H1 (cell line): ENCODE data around the gene QRICH1. TPM values are rescaled to one million over a fixed set of nuclear protein-coding genes. Genes with fewer than 3 reads are reported as not detected.
A peak's percentile ranks its signal among the peaks of the same experiment; 100 is the strongest.

Source experiments
- CTCF ChIA-PET: fragments of 300-600 bp; sonication (Branson Sonifier 250); formaldehyde crosslinking; loops from one replicate; lab custom pipeline; 2021; ENCODE audit not compliant: partially characterized antibody; lab: Charles Lee
- POLR2A ChIA-PET: fragments of 300-600 bp; sonication (Branson Sonifier 250); formaldehyde crosslinking; loops from one replicate; lab custom pipeline; 2021; ENCODE audit warnings: inconsistent platforms; ENCODE audit not compliant: partially characterized antibody; lab: Charles Lee
- DNase-seq, 2 experiments: peaks; one replicate each; pipeline versions ENCODE4 v3.0.0 to v3.0.0-alpha.2; 2010 to 2022; ENCODE audit warnings: low spot score in 2 of 2, low read depth in 1 of 2, mixed read lengths in 1 of 2
- FAIRE-seq: peaks from 2 replicates; lab custom pipeline; 2011; peaks lifted over from hg19 to GRCh38; lab: Jason Lieb, UNC
- H2AFZ ChIP-seq: 2 replicates; pipeline ENCODE4 v1.8.1; 2012; ENCODE audit warnings: low read length, inconsistent platforms
- H2AK5ac ChIP-seq: 2 replicates; pipeline ENCODE4 v1.6.1; 2013; ENCODE audit warnings: low read depth, low read length
- H2BK120ac ChIP-seq: replicated peaks from 2 replicates; pipeline ENCODE3; 2013; ENCODE audit warnings: low read depth, low read length, inconsistent platforms
- H2BK12ac ChIP-seq: 2 replicates; pipeline ENCODE4 v1.6.1; 2013; ENCODE audit warnings: low read depth, low read length
- H2BK15ac ChIP-seq: 2 replicates; pipeline ENCODE4 v1.6.1; 2013; ENCODE audit warnings: low read length
- H2BK20ac ChIP-seq: 2 replicates; pipeline ENCODE4 v1.6.1; 2013; ENCODE audit warnings: low read length
- H2BK5ac ChIP-seq: 2 replicates; pipeline ENCODE4 v1.6.1; 2013; ENCODE audit warnings: low read depth, low read length
- H3K14ac ChIP-seq: 2 replicates; pipeline ENCODE4 v1.6.1; 2013; ENCODE audit warnings: inconsistent platforms; ENCODE audit not compliant: insufficient read length
- H3K18ac ChIP-seq: 2 replicates; pipeline ENCODE4 v1.6.1; 2013; ENCODE audit warnings: low read length; ENCODE audit errors: extremely low read depth
- H3K23ac ChIP-seq: 2 replicates; pipeline ENCODE4 v1.6.1; 2013; ENCODE audit warnings: inconsistent platforms; ENCODE audit not compliant: insufficient read length
- H3K23me2 ChIP-seq: 2 replicates; pipeline ENCODE4 v1.6.1; 2013; ENCODE audit warnings: low read depth, low read length
- H3K27ac ChIP-seq: 2 replicates; pipeline ENCODE4 v1.6.1; 2011; ENCODE audit warnings: low read depth, low read length, inconsistent platforms
- H3K27me3 ChIP-seq, 4 experiments: replicated peaks in 1 of 4; 1 replicate in 1 of 4; 2 replicates in 3 of 4; pipeline versions ENCODE4 v1.6.1 to v1.8.1; 2011 to 2013; ENCODE audit warnings: low read length in 3 of 4, mild to moderate bottlenecking in 3 of 4, inconsistent platforms in 2 of 4, mixed read lengths in 2 of 4, moderate library complexity in 1 of 4; ENCODE audit not compliant: control insufficient read depth in 3 of 4, insufficient read depth in 3 of 4; ENCODE audit errors: extremely low read depth in 1 of 4
- H3K36me3 ChIP-seq, 4 experiments: 2 replicates each; pipeline versions ENCODE4 v1.6.1 to v1.8.1; 2011 to 2013; ENCODE audit warnings: mild to moderate bottlenecking in 4 of 4, low read length in 3 of 4, moderate library complexity in 2 of 4, control low read depth in 1 of 4, inconsistent platforms in 1 of 4; ENCODE audit not compliant: insufficient read depth in 4 of 4, control insufficient read depth in 2 of 4
- H3K4ac ChIP-seq: replicated peaks from 2 replicates; pipeline ENCODE3; 2013; ENCODE audit warnings: low read length, low read depth, mixed read lengths, inconsistent platforms; ENCODE audit not compliant: insufficient read length
- H3K4me1 ChIP-seq, 4 experiments: replicated peaks in 1 of 4; 1 replicate in 1 of 4; 2 replicates in 3 of 4; pipeline versions ENCODE4 v1.6.1 to v1.8.1; 2011 to 2013; ENCODE audit warnings: low read length in 3 of 4, inconsistent platforms in 2 of 4, mixed read lengths in 1 of 4; ENCODE audit not compliant: insufficient read depth in 4 of 4, control insufficient read depth in 3 of 4
- H3K4me2 ChIP-seq, 2 experiments: 2 replicates each; pipeline versions ENCODE4 v1.6.1 to v1.8.1; 2011 to 2013; ENCODE audit warnings: low read depth in 2 of 2, low read length in 2 of 2, control low read depth in 1 of 2, inconsistent platforms in 1 of 2, mild to moderate bottlenecking in 1 of 2; ENCODE audit not compliant: insufficient read depth in 1 of 2
- H3K4me3 ChIP-seq, 4 experiments: fragments of 200-600, 300-600 bp in 1 of 4; sonication (generic), shearing (Covaris generic), sonication (Bioruptor Twin) in 1 of 4; 2 replicates each; pipeline versions ENCODE4 v1.5.1 to v1.8.1; 2011 to 2016; ENCODE audit warnings: low read length in 4 of 4, low read depth in 3 of 4, control low read depth in 2 of 4, inconsistent platforms in 2 of 4, mild to moderate bottlenecking in 2 of 4, mixed read lengths in 1 of 4, moderate library complexity in 1 of 4; ENCODE audit not compliant: insufficient read depth in 2 of 4; ENCODE audit errors: extremely low read depth in 1 of 4
- H3K56ac ChIP-seq: replicated peaks from 2 replicates; pipeline ENCODE3; 2013; ENCODE audit warnings: low read depth, mild to moderate bottlenecking, mixed read lengths, low read length, inconsistent platforms; ENCODE audit not compliant: insufficient read length
- H3K79me1 ChIP-seq: 2 replicates; pipeline ENCODE4 v1.6.1; 2013; ENCODE audit warnings: low read depth, low read length, control low read depth
- H3K79me2 ChIP-seq, 2 experiments: 2 replicates each; pipeline versions ENCODE4 v1.6.1 to v1.8.1; 2012 to 2013; ENCODE audit warnings: low read length in 2 of 2, mild to moderate bottlenecking in 2 of 2, inconsistent platforms in 1 of 2; ENCODE audit not compliant: insufficient read depth in 2 of 2, control insufficient read depth in 1 of 2
- H3K9ac ChIP-seq, 4 experiments: replicated peaks in 1 of 4; 1 replicate in 1 of 4; 2 replicates in 3 of 4; pipeline versions ENCODE4 v1.6.1 to v1.8.1; 2011 to 2013; ENCODE audit warnings: low read depth in 3 of 4, low read length in 3 of 4, control low read depth in 2 of 4, mild to moderate bottlenecking in 2 of 4, moderate library complexity in 2 of 4, inconsistent platforms in 1 of 4; ENCODE audit errors: extremely low read depth in 1 of 4
- H3K9me3 ChIP-seq, 2 experiments: 2 replicates each; pipeline versions ENCODE4 v1.6.1 to v1.8.1; 2012 to 2013; ENCODE audit warnings: mild to moderate bottlenecking in 2 of 2, moderate library complexity in 2 of 2, control low read depth in 1 of 2, inconsistent platforms in 1 of 2, low read depth in 1 of 2, low read length in 1 of 2, mixed read lengths in 1 of 2; ENCODE audit not compliant: insufficient read depth in 2 of 2
- H4K20me1 ChIP-seq, 2 experiments: replicated peaks in 1 of 2; 2 replicates each; pipeline versions ENCODE3 to v1.8.1; 2011 to 2013; ENCODE audit warnings: inconsistent platforms in 2 of 2, low read length in 2 of 2, mild to moderate bottlenecking in 1 of 2; ENCODE audit not compliant: insufficient read depth in 2 of 2, control insufficient read depth in 1 of 2
- H4K5ac ChIP-seq: 2 replicates; pipeline ENCODE4 v1.6.1; 2013; ENCODE audit warnings: low read length, low read depth, mixed read lengths, inconsistent platforms; ENCODE audit not compliant: insufficient read length
- H4K8ac ChIP-seq: 2 replicates; pipeline ENCODE4 v1.8.0; 2013; ENCODE audit warnings: mild to moderate bottlenecking, moderate library complexity, low read length, inconsistent platforms; ENCODE audit not compliant: insufficient read depth; ENCODE audit errors: extremely low read depth
- H4K91ac ChIP-seq: replicated peaks from 2 replicates; pipeline ENCODE3; 2013; ENCODE audit warnings: low read length, mixed read lengths, inconsistent platforms; ENCODE audit not compliant: insufficient read length
- ASH2L ChIP-seq: fragments of 200-600, 300-600 bp; sonication (generic); IDR thresholded peaks from one replicate; pipeline ENCODE4 v1.7.1; 2017; ENCODE audit warnings: low read length
- BRCA1 ChIP-seq: IDR thresholded peaks from 2 replicates; pipeline ENCODE4 v1.6.1; 2012; ENCODE audit warnings: low read depth, low read length, improper control_type of control experiment
- CEBPB ChIP-seq: IDR thresholded peaks from 2 replicates; pipeline ENCODE4 v1.6.1; 2012; ENCODE audit warnings: low read depth, low read length
- CREB1 ChIP-seq: IDR thresholded peaks from 2 replicates; pipeline ENCODE4 v1.6.1; 2012; ENCODE audit warnings: inconsistent platforms
- SIN3A ChIP-seq, 2 experiments: IDR thresholded peaks in 1 of 2; conservative IDR thresholded peaks in 1 of 2; 2 replicates each; pipeline ENCODE4 v1.6.1; 2011 to 2012; ENCODE audit warnings: low read length in 2 of 2, improper control_type of control experiment in 1 of 2, low read depth in 1 of 2, mild to moderate bottlenecking in 1 of 2
- TBP ChIP-seq: IDR thresholded peaks from 2 replicates; pipeline ENCODE4 v1.6.1; 2011; ENCODE audit warnings: low read depth, low read length, improper control_type of control experiment
- WGBS, 2 experiments: shearing (Covaris generic) in 1 of 2; methylation state at CpG; one replicate each; pipeline versions ENCODE4 v1.1.6 to v1.1.7; 2013 to 2015; ENCODE audit warnings: low lambda C conversion rate in 2 of 2, mixed read lengths in 2 of 2, inconsistent platforms in 1 of 2, low coverage in 1 of 2, missing lambda C conversion rate in 1 of 2; ENCODE audit not compliant: insufficient replicate concordance in 2 of 2, insufficient coverage in 1 of 2, insufficient read length in 1 of 2; ENCODE audit errors: extremely low coverage in 1 of 2, missing lambda C conversion rate in 1 of 2; 5-methylcytosine and 5-hydroxymethylcytosine counted together
- polyA plus RNA-seq, 7 experiments: library from polyadenylated mRNA; depleted of rRNA in 3 of 7; stranded (reverse) in 5 of 7; unstranded in 2 of 7; fragments of >200 nt in 5 of 7; fragments of 200-250 nt in 2 of 7; gene quantifications; 1 replicate in 5 of 7; 2 replicates in 1 of 7; 4 replicates in 1 of 7; pipeline versions ENCODE4 v1.2.1 to v1.2.3, GENCODE V29; 2011 to 2013; ENCODE audit warnings: missing spikeins in 2 of 7, mixed read lengths in 2 of 7
- total RNA-seq: library from RNA; stranded (reverse); fragmentation: NEBNext Ultra II Directional; extraction: Animal tissue kit (Norgen Biotek cat#: 25700); gene quantifications from 2 replicates; pipeline ENCODE4 v1.2.1, GENCODE V29; 2021

The QRICH1 gene
- total and polyA plus RNA-seq, 2 of the 8 experiments (the other 6 are each of a cell fraction or from before 2014, with no cell fraction given), result 128 to 142 TPM

- no peak overlapping the region for H2BK5ac ChIP-seq
- no peak overlapping the region for H2BK120ac ChIP-seq
- peaks cover 0 to 13% (median 7%) of the 10 kb centered on the region in 4 experiments; a peak in 6 of 7 replicates for H3K4me1 ChIP-seq
- no peak overlapping the region for H3K4ac ChIP-seq
- H3K18ac ChIP-seq, result no peak overlapping the region
- no peak overlapping the region for H2AK5ac ChIP-seq
- H2BK12ac ChIP-seq, result 0 out of 2 replicates have a peak overlapping the region, but pooled peaks have one; percentile 50
- H4K8ac ChIP-seq, result no peak overlapping the region
- H3K27me3 ChIP-seq, result no peaks in the 10 kb centered on the region
- H4K91ac ChIP-seq, result no peak overlapping the region
- H2BK20ac ChIP-seq, result no peak overlapping the region
- H3K9me3 ChIP-seq, result no peaks in the 10 kb centered on the region
- no peak overlapping the region for H3K56ac ChIP-seq
- no peak overlapping the region for H2BK15ac ChIP-seq
- TF ChIP-seq CEBPB (no peak), BRCA1 (no peak), CREB1 (no peak), SIN3A (conservative IDR thresholded peaks at IDR 0.05 in 1 of 2, IDR thresholded peaks at IDR 0.05 in 1 of 2; ENCODE audit: low read depth in 1 of 2, low read length in 2 of 2) (no peak), TBP (no peak), ASH2L (no peak)
- no peak overlapping the region for H3K9ac ChIP-seq
- peaks cover 12% of the 10 kb centered on the region for H3K23me2 ChIP-seq
- H2AFZ ChIP-seq, result no peak overlapping the region
- H3K79me1 ChIP-seq, result peaks cover 7% of the 10 kb centered on the region
- no peak overlapping the region for H4K5ac ChIP-seq
- FAIRE-seq (no peak), DNase-seq (no peak)
- ChIA-PET CTCF (interaction anchor here (5.0 to 24.3 kb wide), 3 partner anchors 10 to 16 kb away, joined by 36 to 467 read pairs (median 42); partner anchors contain the start of genes NDUFAF3 and P4HTM), POLR2A (interaction anchor here (0.6 to 38.8 kb wide), 6 partner anchors 3 to 812 kb away, joined by 3 to 1518 read pairs (median 18); partner anchors contain the start of genes CELSR3, DALRD3, IMPDH2 and NDUFAF3)
- H3K36me3 ChIP-seq, result peaks cover 0 to 5% (median 1%) of the 10 kb centered on the region in 4 experiments; a peak in 2 of 8 replicates
- no peak overlapping the region for H3K23ac ChIP-seq
- H3K4me2 ChIP-seq, result no peak overlapping the region; a peak in 1 of 4 replicates
- H4K20me1 ChIP-seq, result peaks cover 7 to 12% of the 10 kb centered on the region in 2 experiments
- H3K14ac ChIP-seq, result no peak overlapping the region
- WGBS, 2 experiments, result 91% methylated on average over 3 of the region's 3 CpGs; no CpG with 5 or more reads in 1 of the 2 experiments
- H3K79me2 ChIP-seq, result peaks cover 11 to 24% of the 10 kb centered on the region in 2 experiments
- no peak overlapping the region for H3K27ac ChIP-seq
- no peak overlapping the region for H3K4me3 ChIP-seq
Observed at GRCh38 chr3:49005303-49005680, 88.6 kb downstream of the QRICH1 start.
